GM12864 (cell line): ENCODE measurements around the gene NDUFAF2.

Source experiments
- DNase-seq: peaks from one replicate; pipeline ENCODE4 v3.0.0-alpha.2; 2011; ENCODE audit warnings: low read depth
- H3K4me3 ChIP-seq: 2 replicates; pipeline ENCODE4 v1.5.1; 2011; ENCODE audit warnings: mild to moderate bottlenecking, low read depth, low read length, control low read depth
- CTCF ChIP-seq: IDR thresholded peaks from 2 replicates; pipeline ENCODE4 v1.5.1; 2011; ENCODE audit warnings: low read depth, mild to moderate bottlenecking, moderate library complexity, low read length, control low read depth, inconsistent platforms; ENCODE audit errors: missing control alignments

Gene NDUFAF2

GRCh38 chr5:60944904-60945812 lies at the start of gene NDUFAF2, which contains the start of gene ERCC8:
TSS of gene NDUFAF2 (plus strand) at chr5:60945205. CDS start at chr5:60945256, 51 bp downstream.
TSS of gene ERCC8 (minus strand) at chr5:60945070. CDS start at chr5:60945008, 62 bp downstream.
- H3K4me3 ChIP-seq: peak within 1 kb of the TSS; percentile 85
- peak; percentile 71 for DNase-seq
- no peak for TF ChIP-seq CTCF

- H3K4me3 ChIP-seq: no peak overlapping the region
- TF ChIP-seq CTCF: no peak
- no peak for DNase-seq
Observed at GRCh38 chr5:60896991-60897390, 48.0 kb upstream of the NDUFAF2 start.

GRCh38 chr5:60903356-60903755 lies 41.6 kb upstream of the NDUFAF2 start:
- H3K4me3 ChIP-seq: no peak overlapping the region
- no peak for DNase-seq

GRCh38 chr5:60916646-60917045 lies 28.4 kb upstream of the NDUFAF2 start:
- no peak for TF ChIP-seq CTCF
- no peak overlapping the region for H3K4me3 ChIP-seq
- DNase-seq: no peak

More at GRCh38 chr5:60903356-60903755, 41.6 kb upstream of the NDUFAF2 start:
- TF ChIP-seq CTCF: no peak

- no peak overlapping the region for H3K4me3 ChIP-seq
- TF ChIP-seq CTCF: no peak
- DNase-seq: no peak
Observed at GRCh38 chr5:60918466-60918865, 26.5 kb upstream of the NDUFAF2 start.

GRCh38 chr5:60927450-60927849 lies 17.6 kb upstream of the NDUFAF2 start:
- no peak for TF ChIP-seq CTCF
- no peak overlapping the region for H3K4me3 ChIP-seq
- DNase-seq: no peak
